GM04504 (cell line): Measurements from ENCODE around the gene OR52N4.
"Not testable (repeated sequence)": the region's sequence is repeated elsewhere in the genome, so short reads cannot be mapped to it uniquely, and the experiment has no call there.

Source experiments
- DNase-seq: peaks from one replicate; pipeline ENCODE4 v3.0.0-alpha.2; 2012; ENCODE audit warnings: low read depth

The OR52N4 gene

DNA sequence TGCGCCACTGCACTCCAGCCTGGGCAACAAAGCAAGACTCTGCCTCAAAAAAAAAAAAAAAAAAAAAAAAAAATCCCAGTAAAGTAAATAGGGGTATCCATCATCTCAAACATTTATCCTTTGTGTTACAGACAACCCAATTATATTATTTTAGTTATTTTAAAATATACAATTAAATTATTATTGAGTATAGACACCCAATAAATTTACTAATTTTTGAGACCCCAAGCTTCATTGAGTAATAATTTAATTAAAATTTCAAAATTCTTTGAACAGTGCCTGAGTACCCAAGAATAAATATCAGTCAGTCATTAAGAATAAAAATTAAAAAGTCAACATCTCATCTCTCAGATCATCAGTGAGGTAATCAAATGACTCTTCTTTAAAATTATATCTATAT, at the start of gene OR52N4:
Gene OR52N4 (plus strand): TSS at position 301 of the 400 bp plus-strand sequence. CDS start 498 bp downstream, outside the sequence.
- DNase-seq = no peak

DNA sequence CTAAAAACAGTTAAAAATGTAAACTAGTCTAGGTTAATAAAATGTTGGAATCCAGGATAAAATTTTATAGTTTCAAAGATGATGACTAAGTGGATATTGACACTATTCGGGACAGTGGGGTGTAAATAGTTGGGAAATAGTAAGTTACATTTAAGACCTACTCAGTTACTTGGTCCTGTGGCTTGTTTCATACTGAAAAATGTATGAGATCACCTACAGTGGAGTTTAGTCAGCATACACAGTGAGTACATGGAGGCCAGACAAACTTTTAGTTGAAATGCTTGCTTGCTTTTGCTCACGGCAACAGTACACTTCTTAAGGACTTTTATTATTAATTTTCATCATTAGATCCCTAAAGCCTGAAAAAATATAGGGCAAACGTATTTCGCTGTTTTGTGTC, 48.4 kb upstream of the OR52N4 start:
- no peak for DNase-seq

DNA sequence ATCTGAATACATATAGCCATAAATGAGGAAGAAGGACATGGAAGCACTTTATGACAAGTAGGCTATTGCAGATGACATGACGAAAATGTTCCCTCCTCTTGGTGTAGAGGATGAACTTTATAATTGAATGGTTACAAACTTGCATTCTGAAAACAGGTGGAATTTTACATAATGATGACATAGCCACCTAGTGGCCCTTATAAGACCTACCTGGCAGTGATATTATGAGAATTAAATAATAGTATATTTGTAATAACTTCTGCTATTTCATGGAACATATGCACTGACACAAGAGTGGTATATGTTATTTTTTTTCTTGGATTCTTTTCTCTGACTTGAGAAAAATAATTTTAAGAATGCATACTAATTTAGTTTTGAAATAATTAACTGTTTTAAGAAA, 41.5 kb upstream of the OR52N4 start:
- no peak for DNase-seq

DNA sequence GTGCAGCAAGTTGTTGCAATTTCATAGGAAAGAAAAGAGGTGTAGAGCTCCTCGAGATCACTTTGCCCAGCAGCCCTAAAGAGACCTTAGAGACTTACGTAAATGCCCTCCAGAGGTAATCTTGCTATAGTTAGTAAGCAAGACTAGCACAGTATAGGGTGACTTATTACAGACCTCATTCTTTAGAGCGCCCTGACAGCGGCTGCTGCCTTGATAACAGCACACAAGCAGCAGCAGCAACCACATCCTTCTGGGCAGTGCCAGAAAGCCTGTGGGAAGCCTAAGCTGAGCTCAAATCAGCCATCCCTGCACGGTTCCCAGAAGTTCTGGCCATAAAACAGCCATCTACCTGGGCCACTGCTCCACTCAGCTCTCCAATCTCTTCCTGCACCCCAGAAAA, 40.3 kb upstream of the OR52N4 start:
- no peak for DNase-seq

DNA sequence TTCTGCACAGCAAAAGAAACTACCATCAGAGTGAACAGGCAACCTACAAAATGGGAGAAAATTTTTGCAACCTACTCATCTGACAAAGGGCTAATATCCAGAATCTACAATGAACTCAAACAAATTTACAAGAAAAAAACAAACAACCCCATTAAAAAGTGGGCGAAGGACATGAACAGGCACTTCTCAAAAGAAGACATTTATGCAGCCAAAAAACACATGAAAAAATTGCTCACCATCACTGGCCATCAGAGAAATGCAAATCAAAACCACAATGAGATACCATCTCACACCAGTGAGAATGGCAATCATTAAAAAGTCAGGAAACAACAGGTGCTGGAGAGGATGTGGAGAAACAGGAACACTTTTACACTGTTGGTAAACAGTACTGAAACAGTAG, 37.5 kb upstream of the OR52N4 start:
- not testable (repeated sequence) for DNase-seq

DNA sequence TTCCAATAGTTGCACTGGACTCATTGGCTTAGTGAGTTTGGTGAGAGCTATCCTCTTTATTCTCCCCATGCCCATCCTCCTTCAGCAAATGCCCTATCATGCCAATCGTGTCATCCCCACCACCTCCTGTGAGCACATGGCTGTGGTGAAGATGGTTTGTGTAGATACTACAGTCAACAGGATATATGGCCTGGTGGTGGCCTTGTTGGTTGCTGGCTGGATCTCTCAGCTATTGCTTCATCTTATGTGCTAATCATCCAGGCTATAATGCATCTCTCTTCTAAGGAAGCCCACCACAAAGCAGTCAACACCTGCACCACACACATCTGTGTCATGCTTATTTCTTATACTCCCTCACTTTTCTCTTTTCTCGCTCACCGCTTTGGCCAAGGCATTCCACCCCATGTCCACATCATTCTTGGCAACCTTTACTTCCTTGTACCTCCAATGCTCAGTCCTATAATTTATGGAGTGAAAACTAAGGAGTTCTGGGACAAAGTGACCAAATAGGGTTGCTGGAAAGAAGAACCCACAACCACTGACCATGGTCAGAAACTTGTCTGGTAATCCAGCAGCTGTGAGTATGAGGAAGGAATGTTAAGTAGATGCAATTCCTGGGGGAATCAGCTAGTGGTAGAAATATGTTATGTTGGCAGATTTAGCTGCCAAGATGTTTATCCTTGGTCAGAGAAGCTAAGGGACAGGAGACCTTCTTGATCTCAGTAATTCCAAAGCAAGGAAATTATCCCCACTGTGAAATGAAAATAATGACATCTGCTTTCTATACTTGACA, 34.1 kb upstream of the OR52N4 start:
- no peak for DNase-seq

DNA sequence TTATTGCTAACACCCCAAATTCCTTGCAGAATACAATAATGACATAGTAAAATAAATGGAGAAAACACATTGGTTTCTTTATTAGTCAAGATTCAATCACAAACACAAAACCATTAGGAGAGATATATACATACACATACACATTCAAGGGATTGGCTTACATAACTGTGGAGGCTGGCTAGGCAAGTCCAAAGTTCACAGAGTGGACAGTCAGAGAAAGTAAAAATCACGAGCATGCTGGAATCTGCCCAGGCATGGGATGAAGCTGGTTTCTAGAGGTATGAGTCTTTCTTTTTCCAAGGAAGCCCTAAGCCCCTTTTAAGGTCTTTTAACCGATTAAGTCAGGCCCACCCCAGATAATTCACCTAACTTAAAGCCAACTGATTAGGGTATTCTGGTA, 31.4 kb upstream of the OR52N4 start:
- DNase-seq = no peak

DNA sequence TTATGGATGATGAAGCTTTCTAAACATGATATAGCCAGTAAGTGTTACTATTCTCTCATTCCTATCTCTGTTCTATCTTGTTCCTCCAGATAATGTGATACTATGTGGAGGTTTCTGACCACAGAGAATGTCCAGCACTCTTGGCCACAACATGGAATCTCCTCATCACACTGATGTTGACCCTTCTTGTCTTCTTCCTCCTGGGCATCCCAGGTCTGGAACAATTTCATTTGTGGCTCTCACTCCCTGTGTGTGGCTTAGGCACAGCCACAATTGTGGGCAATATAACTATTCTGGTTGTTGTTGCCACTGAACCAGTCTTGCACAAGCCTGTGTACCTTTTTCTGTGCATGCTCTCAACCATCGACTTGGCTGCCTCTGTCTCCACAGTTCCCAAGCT, 27.7 kb upstream of the OR52N4 start:
- no peak for DNase-seq

DNA sequence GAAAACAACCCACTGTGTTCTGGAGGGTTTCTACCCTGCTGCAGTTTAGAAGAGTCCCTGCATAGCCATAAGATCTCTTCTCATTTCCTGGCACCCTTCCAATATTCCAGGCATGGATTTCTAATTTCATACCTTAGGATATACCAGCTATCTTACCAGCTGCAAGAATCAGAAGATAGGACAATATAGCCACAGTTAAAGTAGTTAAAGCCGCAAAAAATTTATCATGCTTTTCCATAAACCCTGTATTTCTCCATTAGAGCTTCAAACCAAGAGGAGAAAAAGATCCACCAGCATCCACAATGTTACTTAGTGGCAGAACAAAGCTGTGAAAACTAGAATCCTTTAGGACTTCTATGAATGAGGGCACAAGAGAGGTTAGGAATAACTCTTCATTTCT, 26.4 kb upstream of the OR52N4 start:
- no peak for DNase-seq

DNA sequence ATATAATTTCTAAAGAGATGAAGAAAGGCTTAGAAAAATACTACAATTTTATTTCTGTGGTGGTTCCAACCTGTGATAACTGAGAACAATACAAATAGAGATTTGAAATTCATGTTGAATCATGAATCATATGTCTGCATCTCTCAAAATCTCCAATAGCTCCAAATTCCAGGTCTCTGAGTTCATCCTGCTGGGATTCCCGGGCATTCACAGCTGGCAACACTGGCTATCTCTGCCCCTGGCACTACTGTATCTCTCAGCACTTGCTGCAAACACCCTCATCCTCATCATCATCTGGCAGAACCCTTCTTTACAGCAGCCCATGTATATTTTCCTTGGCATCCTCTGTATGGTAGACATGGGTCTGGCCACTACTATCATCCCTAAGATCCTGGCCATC, 17.6 kb upstream of the OR52N4 start, which contains the start of gene OR56B1:
Gene OR56B1 (plus strand): TSS at position 53 of the 400 bp plus-strand sequence. CDS start 69 bp downstream, at position 122.
- no peak for DNase-seq

DNA sequence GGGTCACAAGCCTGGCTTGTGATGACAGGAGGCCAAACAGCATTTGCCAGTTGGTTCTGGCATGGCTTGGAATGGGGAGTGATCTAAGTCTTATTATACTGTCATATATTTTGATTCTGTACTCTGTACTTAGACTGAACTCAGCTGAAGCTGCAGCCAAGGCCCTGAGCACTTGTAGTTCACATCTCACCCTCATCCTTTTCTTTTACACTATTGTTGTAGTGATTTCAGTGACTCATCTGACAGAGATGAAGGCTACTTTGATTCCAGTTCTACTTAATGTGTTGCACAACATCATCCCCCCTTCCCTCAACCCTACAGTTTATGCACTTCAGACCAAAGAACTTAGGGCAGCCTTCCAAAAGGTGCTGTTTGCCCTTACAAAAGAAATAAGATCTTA, 17.0 kb upstream of the OR52N4 start:
- DNase-seq = no peak

DNA sequence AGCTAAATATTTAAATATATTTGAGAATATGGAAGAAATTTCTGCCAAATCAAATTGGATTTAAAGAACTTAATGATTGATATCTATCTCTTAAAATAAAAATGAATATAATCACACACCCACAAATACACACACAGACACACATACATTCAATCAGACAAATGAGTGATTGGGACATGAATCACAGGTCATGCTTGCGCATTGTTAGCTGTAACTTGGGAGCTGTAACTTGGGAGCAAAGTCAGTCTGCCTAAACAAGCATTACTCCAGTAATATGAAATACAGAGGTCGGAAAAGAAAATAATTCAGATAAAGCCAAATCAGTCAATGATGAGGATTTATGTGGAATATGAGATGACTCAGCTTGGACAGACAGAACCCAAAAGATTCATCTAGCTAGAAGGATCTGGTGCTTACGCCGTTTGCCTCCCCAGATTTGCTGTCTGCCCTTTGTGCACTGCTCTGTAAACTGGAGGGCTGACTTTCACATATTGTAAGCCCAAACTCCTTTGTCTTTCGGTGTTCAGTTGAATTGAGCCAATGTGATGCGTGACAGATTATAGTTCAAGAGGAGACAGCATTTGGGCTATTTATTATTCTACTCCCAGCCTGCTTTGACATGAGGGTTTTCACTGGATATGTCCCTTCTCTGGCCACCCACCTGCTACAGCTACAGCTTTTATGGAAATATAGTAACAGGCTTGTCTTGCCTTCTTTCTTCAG, 16.2 kb upstream of the OR52N4 start:
- no peak for DNase-seq

DNA sequence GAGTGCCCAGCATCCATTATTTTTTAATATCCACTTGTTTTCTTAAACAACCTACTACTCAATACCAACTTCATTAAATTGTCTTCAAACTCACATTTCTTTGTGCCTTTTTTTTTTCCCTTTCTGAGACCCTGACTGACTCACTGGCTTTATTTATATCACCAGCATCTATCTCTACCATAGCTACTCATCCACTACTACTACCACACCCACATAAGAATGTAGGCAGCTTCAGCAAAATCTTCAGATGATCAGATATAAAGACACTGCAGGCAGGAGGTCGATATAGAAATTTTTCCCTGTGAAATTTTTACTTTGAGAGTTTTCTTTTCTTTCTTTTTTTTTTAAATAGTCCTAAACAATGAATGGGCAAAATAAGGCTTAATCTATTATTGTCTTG, 15.6 kb upstream of the OR52N4 start:
- no peak for DNase-seq

DNA sequence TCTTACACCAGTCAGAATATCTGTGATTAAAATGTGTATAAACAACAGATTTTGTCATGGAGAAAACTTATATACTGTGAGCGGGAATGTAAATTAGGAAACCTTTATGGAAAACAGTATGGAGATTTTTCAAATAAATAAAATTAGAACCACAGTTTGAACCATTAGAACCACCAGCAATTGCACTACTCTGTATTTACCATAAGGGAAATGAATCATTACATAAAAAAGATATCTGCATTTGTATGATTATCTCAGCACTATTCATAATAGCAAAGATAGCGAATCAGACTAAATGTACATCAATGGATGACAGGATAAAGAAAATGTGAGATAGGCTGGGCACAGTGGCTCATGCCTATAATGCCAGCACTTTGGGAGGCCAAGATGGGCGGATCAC, 7.4 kb upstream of the OR52N4 start:
- DNase-seq = no peak

DNA sequence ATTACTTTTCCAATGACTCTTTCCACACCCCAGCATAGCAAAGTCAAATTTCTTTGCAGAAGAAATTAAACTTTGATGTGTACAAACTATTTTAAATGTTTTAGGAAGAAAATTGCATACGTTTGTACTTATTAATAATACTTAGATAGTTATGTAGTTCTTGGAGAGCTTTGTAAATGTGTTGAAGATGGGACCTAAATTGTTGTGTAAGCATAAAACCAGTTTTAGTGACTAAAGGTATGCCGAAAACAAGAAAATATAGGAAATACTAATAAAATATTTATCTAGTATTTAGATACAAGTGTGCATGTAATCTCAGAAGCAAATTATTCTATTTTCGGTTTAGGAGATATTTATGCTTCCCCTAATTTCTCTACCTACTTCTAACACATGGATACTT, 4.2 kb upstream of the OR52N4 start:
- DNase-seq = no peak

DNA sequence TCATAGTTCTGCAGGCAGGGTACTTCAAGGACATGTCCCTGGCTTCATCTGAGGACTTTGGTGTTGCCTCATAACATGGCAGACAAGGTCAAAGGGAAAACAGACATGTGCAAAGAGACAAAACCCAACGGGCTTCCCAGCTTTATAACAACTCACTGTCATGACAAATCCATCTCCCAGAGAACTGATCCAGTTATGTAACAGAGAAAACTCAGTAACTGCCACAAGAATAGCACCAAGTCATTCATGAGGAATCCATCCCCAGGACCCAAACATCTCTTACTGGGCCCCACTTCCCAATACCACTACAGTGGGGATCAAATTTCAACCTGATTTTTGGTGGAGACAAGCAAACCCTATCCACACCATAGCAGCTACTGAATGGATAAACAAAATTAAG, 13.0 kb downstream of the OR52N4 start:
- no peak for DNase-seq

DNA sequence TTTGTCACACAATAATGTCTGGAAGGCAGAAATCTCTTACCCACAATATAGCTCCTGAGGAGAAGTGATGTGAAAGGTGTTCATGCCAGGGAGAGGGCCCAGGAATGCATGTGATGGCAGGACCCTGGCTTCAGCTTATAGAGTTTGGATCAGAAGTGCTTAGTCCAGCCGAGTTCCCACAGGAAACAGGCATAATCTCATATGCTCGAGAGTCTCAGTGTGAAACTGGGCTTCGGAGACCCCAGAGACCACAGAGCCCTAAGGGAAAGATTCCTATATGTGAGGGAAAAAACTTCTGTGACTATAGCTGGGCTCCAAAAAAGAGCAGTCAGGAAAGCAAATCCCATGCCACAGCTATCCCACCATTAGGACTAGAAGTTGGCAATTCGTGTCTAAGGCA, 29.2 kb downstream of the OR52N4 start, which contains the start of gene OR52N5:
Gene OR52N5 (minus strand): TSS at position 101 of the 400 bp plus-strand sequence. CDS start 4,721 bp downstream, outside the sequence.
- DNase-seq = no peak

DNA sequence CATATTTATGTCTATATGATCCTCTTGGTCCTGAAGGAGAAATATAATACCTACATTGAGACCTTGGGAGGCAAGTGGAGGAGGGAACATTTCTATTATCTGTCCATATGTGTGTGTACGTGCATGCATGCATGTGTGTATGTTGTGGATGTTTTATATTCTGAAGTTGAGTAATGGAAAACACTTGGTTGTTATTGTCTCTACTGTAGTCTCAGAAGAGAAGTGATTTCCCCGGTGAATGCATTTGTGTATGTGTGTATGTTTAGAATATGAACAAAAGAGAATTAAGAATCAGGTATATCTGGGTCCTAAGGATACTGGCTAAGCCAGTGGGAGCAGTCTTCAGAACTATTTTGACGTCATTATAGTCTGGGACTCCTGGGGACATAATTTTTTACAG, 37.1 kb downstream of the OR52N4 start, which contains the start of gene OR52N1:
Gene OR52N1 (minus strand): TSS at position 101 of the 400 bp plus-strand sequence. CDS start 2,449 bp downstream, outside the sequence.
- no peak for DNase-seq

DNA sequence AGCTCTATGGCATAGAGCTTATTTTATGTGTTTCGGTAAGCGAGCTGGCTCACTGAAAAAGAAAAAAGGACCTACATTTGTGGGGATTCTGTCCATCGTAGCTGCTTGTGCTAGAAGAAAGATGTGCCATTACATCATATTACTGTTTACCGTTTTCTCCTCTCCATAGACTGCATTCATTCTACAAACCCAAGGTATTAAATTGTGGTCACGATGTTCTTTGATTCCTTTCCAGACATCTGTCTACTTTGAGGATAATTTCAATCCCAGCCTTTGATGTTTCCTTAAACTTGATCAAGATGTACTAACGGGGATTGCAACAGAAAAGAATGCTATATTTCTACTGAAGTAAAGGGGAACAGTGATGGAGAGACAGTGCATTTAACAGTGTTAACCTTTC, 42.5 kb downstream of the OR52N4 start:
- no peak for DNase-seq

DNA sequence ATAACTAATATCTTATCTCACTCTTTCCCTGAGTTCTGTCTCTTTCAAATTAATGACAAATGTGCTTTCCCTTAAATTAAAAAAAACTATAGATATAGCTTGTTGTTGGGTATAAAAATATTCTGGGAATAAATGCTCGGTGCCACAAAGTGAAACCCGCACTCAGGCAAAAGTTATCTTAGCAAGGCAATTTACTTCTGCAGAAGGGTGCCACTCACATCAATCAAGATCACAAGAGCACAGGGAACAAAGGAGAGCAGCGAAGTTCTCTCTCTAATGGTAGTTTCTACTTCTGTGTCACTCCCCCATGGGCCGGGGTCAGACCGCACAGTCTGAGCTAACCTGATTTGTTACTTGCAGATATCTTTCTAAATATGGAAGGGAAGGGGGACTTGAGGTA, 49.9 kb downstream of the OR52N4 start:
- no peak for DNase-seq
